GM18502 (cell line): ENCODE measurements around the gene PPP2R1A.
"Not testable (repeated sequence)": the region's sequence is repeated elsewhere in the genome, so short reads cannot be mapped to it uniquely, and the experiment has no call there.

Experiments used
- ATAC-seq: cut with Tn5 transposase; IDR thresholded peaks from one replicate; pipeline ENCODE4 v1.9.1; 2021; ENCODE audit warnings: mild to moderate bottlenecking; ENCODE audit not compliant: unreplicated experiment, poor library complexity

The PPP2R1A gene

DNA sequence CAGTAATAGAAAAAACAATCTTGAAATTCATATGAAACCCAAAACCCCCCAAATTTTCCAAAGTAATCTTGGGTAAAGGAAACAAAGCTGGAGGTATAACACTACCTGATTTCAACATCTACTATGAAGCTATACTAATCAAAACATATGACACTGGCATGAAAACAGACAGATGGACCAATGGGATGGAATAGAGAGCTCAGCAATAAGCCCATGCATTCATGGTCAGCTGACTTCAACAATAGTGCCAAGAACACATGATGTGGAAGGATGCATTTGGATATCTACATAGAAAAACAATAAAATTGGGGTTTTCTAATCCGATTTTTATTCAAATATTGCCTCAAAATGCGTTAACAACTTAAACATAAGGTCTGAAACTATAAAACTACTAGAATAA lies 47.3 kb downstream of the PPP2R1A start:
- ATAC-seq, result no peak

DNA sequence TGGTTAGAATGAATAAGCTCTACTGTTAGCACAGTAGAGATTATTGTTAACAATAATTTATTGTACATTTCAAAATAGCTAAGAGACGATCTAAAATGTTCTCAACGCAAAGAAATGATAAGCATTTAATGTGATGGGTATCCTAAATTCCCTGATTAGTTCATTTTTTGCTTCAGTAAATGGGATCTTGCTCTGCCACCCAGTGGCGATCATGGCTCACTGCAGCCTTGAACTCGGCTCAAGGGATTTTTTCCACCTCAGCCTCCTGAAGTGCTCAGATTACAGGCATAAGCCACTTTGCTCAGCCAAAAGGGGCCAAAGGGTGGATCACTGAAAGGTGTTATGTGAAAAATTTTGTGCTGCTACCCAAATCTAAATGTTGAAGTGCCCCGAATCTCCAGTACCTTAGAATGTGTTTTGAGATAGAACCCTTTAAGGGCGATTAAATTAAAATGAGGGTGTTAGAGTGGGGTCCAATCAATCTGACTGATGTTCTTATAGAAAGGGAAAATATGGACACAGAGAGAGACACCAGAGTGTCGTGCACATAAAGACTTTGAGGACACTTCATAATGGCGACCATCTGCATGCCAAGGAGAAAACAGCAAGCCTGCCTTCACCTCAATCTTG lies 48.0 kb downstream of the PPP2R1A start:
- ATAC-seq, result no peak

DNA sequence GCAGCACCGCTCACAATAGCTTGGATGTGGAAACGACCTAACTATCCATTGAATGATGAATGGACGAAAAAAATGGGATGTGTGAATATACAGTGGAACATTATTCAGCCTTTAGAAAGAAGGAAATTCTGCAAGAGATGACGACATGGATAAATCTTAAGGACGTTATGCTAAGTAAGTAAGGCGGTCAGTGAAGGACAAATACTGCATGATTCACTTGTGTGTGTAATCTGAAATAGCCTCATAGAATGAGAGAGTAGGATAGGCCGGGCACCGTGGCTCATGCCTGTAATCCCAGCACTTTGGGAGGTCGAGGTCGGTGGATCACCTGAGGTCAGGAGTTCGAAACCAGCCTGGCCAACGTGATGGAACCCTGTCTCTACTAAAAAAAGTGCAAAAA lies 54.2 kb downstream of the PPP2R1A start:
- ATAC-seq, result no peak

DNA sequence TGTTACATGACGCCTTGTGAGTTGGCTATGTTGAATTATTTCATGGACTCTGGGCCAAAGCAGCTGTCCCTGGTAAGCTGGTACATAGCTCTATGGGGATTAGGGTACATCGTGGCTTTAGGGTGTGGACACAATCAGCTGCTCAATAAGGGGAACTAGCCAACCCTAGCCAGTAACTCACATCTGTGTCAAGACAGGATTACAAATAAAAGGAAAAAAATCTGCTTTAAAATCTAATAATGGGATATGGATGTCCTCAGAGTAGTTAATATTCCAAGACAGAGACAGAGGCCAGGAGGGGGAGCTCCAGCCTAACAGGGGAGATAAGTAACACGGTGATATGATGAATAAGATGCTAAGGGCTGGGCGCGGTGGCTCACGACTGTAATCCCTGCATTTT lies 58.4 kb downstream of the PPP2R1A start:
- ATAC-seq, result no peak

GRCh38 chr19:52258426-52258825 lies 68.6 kb downstream of the PPP2R1A start:
- no peak for ATAC-seq

DNA sequence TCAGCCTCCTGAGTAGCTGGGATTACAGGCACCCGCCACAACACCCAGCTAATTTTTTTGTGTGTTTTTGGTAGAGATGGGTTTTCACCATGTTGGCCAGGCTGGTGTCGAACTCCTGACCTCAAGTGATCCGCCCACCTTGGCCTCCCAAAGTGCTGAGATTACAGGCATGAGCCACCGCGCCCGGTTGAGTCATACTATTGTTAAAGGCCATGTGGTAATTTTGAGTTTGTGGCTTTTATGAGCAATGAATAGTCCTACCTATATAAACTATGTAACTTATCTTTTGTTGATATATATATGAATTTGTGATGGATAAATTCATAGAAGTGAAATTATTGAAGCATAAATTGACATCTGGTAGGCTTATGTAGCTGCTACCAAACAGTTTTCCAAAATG lies 75.7 kb downstream of the PPP2R1A start:
- not testable (repeated sequence) for ATAC-seq

GRCh38 chr19:52269338-52270261 lies 79.7 kb downstream of the PPP2R1A start, which contains the start of gene ZNF766:
Gene ZNF766, plus strand, starts transcription at chr19:52269587. Its CDS starts 27 bp downstream, at chr19:52269614.
- ATAC-seq, result peak; percentile 93

- no peak for ATAC-seq
These were observed 80.5 kb downstream of the PPP2R1A start for GRCh38 chr19:52270266-52270885.

DNA sequence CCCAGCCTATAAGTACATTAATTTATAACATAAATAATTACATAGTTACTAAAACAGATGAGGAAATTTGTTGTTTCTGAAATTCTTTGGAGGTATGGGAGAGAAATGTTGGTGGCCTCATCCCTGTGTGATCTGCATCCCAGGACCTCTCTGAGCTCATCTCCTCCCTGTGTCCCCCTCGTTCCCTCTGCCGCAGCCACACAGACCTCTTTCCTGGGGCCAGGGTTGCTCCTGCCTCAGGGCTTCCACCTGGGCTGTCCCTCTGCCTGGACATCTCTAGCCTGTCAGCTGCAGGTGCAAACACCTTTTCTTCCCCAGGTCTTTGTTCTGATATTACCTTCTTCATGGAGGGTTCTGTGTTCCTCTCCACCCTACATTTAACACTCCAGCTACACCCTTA lies 83.4 kb downstream of the PPP2R1A start:
- ATAC-seq, result no peak

DNA sequence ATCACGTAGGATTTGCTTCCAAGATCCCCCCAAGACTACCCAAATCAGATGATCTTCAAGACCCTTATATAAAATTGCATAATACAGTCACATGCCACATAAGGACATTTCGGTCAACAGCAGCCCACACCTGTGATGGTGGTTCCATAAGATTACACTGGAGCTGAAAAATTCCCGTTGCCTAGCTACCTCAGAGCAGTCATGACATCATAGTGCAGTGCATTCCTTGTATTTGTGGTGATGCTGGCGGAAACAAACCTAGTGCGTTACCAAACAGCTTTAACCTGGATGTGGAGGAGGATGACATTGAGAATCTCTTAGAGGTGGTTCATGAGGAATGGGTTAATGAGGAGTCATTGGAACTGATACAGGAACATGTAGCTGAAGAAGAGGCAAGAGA lies 84.3 kb downstream of the PPP2R1A start:
- ATAC-seq, result no peak

- no peak for ATAC-seq
These were observed 86.1 kb downstream of the PPP2R1A start for GRCh38 chr19:52275988-52276387.

DNA sequence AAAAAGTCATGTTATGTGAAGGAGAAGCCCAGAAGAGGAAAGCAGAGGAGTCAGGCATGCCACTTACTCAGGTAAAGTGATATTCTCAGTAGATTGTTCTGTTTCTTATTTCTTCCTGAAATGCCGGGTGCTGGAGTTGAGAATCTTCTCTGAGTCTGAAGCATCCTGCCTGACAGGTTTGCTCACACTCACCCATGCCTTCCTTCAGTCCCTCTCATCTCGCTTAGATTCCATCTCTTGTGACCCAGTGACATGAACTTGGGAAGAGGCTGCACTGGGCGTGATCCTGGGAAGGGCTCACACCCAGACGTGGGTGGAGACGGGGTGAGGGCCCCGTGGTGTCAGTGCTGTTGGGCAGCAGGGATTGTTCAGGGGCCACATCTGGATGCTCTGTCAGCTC lies 87.6 kb downstream of the PPP2R1A start:
- no peak for ATAC-seq
